ENCODE results near the gene ANKRD22. TPM values are rescaled to one million over a fixed set of nuclear protein-coding genes. Genes with fewer than 3 reads are reported as not detected.

Gene ANKRD22
- total RNA-seq, 6 donors from 2014 or later = 0.30 to 1.9 (median 1.1) TPM; not detected in 2

GRCh38 chr10:88804083-88804812, 47.4 kb downstream of the ANKRD22 start:
- Histone ChIP-seq H3K27ac (no peak overlapping the region), H3K36me3 (no peaks in the 10 kb centered on the region), H3K9me3 (no peaks in the 10 kb centered on the region), H3K4me1 (no peaks in the 10 kb centered on the region), H3K27me3 (no peaks in the 10 kb centered on the region), H3K4me3 (no peak overlapping the region)
- WGBS, 2 donors = 61 to 63% methylated on average over 6 of the region's 6 CpGs
- no peak for DNase-seq
- no peak for TF ChIP-seq POLR2AphosphoS5 (IDR thresholded peaks at IDR 0.05)
- ATAC-seq (ENCODE audit: low FRiP score in 2 of 2) = no peak

DNA sequence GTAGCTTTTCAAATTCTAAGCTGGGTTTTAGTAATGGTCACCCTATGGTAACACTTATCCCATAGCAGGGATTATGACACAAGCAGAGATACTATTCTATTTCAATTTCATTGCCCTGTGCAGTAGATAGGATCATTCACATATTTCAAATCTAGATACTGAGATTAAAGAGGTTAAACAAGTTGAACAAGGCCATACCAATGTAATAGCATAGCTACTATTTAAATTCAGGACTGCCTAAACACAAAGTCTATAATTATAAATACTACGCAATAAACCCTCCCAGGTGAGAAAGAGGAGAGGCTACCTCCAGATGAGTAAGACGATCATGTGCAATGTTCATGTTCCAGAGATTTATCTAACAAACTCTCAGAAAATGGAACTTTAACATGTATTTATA, 48.0 kb downstream of the ANKRD22 start:
- no peaks in the 10 kb centered on the region for H3K27me3 ChIP-seq
- no peaks in the 10 kb centered on the region for H3K4me1 ChIP-seq
- DNase-seq = no peak
- H3K27ac ChIP-seq = no peak overlapping the region
- no peak for ATAC-seq (ENCODE audit: low FRiP score in 2 of 2)
- 95 to 98% methylated on average over 2 of the region's 2 CpGs for WGBS, 2 donors
- no peaks in the 10 kb centered on the region for H3K9me3 ChIP-seq
- TF ChIP-seq, protein P1, sequence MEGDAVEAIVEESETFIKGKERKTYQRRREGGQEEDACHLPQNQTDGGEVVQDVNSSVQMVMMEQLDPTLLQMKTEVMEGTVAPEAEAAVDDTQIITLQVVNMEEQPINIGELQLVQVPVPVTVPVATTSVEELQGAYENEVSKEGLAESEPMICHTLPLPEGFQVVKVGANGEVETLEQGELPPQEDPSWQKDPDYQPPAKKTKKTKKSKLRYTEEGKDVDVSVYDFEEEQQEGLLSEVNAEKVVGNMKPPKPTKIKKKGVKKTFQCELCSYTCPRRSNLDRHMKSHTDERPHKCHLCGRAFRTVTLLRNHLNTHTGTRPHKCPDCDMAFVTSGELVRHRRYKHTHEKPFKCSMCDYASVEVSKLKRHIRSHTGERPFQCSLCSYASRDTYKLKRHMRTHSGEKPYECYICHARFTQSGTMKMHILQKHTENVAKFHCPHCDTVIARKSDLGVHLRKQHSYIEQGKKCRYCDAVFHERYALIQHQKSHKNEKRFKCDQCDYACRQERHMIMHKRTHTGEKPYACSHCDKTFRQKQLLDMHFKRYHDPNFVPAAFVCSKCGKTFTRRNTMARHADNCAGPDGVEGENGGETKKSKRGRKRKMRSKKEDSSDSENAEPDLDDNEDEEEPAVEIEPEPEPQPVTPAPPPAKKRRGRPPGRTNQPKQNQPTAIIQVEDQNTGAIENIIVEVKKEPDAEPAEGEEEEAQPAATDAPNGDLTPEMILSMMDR (IDR thresholded peaks at IDR 0.05) = no peak
- TF ChIP-seq POLR2AphosphoS5 (IDR thresholded peaks at IDR 0.05) = no peak
- no peak for TF ChIP-seq EP300 (IDR thresholded peaks at IDR 0.05)
- TF ChIP-seq POLR2A (IDR thresholded peaks at IDR 0.05) = no peak
- H3K36me3 ChIP-seq = no peaks in the 10 kb centered on the region
- no peak overlapping the region for H3K4me3 ChIP-seq

GRCh38 chr10:88802523-88803285, 48.9 kb downstream of the ANKRD22 start, which contains the start of gene LIPM:
Gene LIPM, plus strand, starts transcription at chr10:88802730. Its CDS starts 167 bp downstream, at chr10:88802897.
- DNase-seq = no peak
- Histone ChIP-seq H3K27ac (no peak within 1 kb of the TSS), H3K27me3 (no peaks in the 10 kb centered on the region), H3K36me3 (no peaks in the 10 kb centered on the region), H3K9me3 (no peaks in the 10 kb centered on the region), H3K4me1 (no peaks in the 10 kb centered on the region), H3K4me3 (no peak within 1 kb of the TSS)
- 66 to 67% methylated on average over 2 of the region's 2 CpGs for WGBS, 2 donors
- no peak for ATAC-seq (ENCODE audit: low FRiP score in 2 of 2)
- no peak for TF ChIP-seq EP300 (IDR thresholded peaks at IDR 0.05)
- TF ChIP-seq POLR2AphosphoS5 (IDR thresholded peaks at IDR 0.05) = no peak
- TF ChIP-seq POLR2A (IDR thresholded peaks at IDR 0.05) = no peak
- TF ChIP-seq, protein P1 (IDR thresholded peaks at IDR 0.05) = no peak

DNA sequence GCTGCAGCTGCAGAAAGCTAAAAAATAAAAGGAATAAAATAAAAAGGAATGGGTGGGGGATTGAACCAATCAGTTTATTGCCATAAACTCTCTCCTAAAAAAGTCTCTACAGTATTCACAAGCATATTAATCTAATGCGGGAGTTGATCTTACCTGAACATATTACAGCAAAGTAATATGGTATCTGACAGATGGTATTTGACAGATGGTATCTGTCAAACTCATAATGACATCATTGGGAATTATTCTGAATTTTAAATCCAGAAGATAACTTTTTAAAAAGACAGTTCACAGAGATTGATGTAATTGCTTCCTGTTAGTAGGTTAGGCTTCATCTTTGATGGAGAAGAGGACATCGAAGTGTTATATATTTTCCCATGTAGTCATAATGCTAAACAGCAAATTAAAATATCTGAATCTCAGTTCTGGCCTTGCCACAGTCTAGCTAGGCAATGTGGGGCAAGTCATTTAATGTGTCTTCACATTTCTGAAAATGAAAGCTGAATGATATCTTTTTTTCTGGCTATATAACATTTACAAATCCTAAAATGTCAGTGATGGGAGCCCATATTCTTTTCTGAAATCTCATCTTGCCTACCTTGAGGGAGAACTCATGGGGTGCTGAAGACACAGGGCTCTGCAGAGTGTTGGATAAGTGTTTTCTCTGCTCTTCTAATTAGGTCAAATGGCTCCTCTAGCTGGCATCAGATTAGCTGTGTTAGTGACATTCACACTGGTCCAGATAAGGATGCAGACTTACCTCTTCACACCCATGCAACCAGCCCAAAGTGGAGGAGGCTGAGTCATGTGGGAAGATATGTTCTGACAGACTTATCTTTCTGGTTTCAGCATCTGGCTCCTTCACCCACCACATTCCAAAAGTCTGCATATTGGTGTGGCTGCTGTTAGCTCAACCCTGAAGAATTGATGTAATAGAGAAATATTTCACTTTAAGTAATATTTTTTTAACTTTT, 51.2 kb downstream of the ANKRD22 start:
- DNase-seq = no peak
- 88 to 92% methylated on average over 2 of the region's 2 CpGs for WGBS, 2 donors
- H3K4me3 ChIP-seq = no peak overlapping the region
- no peak for ATAC-seq (ENCODE audit: low FRiP score in 2 of 2)
- no peak for TF ChIP-seq POLR2A (IDR thresholded peaks at IDR 0.05)
- no peak for TF ChIP-seq EP300 (IDR thresholded peaks at IDR 0.05)
- no peak for TF ChIP-seq POLR2AphosphoS5 (IDR thresholded peaks at IDR 0.05)
- TF ChIP-seq, protein P1 (IDR thresholded peaks at IDR 0.05) = no peak
- no peak overlapping the region for H3K27ac ChIP-seq
- no peaks in the 10 kb centered on the region for H3K36me3 ChIP-seq
- no peaks in the 10 kb centered on the region for H3K4me1 ChIP-seq
- H3K27me3 ChIP-seq = no peaks in the 10 kb centered on the region
- H3K9me3 ChIP-seq = no peaks in the 10 kb centered on the region

Data from upper lobe of left lung (tissue), 6 donors.